Right ventricle myocardium inferior (tissue), 1 donor: ENCODE data around the gene RCAN2. TPM values are rescaled to one million over a fixed set of nuclear protein-coding genes. Genes with fewer than 3 reads are reported as not detected.
A peak's percentile ranks its signal among the peaks of the same experiment; 100 is the strongest.

Experiments
- ATAC-seq: fragments of 200-7000 bp; cut with Tn5 transposase; one replicate; pipeline ENCODE4 v1.9.1; 2020; ENCODE audit warnings: mild to moderate bottlenecking, moderate library complexity
- DNase-seq: peaks from one replicate; pipeline ENCODE4 v3.0.0; 2021; ENCODE audit errors: missing footprints
- intact Hi-C: fragments of 100-400 bp; cut with DNase I; formaldehyde crosslinking; loops from one replicate; pipeline ENCODE4 v1.11.0; 2022
- total RNA-seq: library from RNA; stranded (reverse); fragmentation: NEBNext Ultra II Directional; extraction: Animal tissue kit (Norgen Biotek cat#: 25700); gene quantifications from one replicate; pipeline ENCODE4 v1.2.1, GENCODE V29; 2021
- donor health status: DM: no; HTN: yes; CAD: no; lungs with severe emphysema.

RCAN2 gene
- total RNA-seq, 1 donor from 2014 or later: 273 TPM

GRCh38 chr6:46501136-46502089 lies 10.2 kb upstream of the RCAN2 start:
- intact Hi-C loops: no loop called here
- ATAC-seq (no peak), DNase-seq (no peak)

DNA sequence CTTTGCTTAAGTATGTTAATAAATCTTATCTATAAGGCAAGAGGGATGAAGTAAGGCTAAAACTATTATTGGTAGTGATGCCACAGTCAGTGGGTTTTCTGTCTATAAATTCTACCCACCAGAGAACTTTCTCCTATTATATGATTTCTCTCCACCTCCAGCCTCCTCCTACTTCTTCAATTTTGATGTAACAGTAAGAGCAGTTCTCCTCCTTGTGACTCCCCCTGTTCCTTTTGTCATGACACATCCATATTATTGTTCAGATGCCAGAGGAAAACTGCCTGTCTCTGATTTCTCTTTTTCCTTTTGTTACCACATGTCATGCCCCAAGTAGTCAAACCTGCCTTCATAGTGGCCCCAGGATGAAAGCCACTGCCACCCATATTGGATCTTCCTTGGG lies 9.1 kb upstream of the RCAN2 start:
- DNase-seq (no peak), ATAC-seq (no peak)
- intact Hi-C loops: no loop called here

GRCh38 chr6:46491628-46492547 lies 639 bp upstream of the RCAN2 start:
- ATAC-seq (peak; percentile 91), DNase-seq (peak; percentile 76)
- intact Hi-C loops: loop anchor here (1.0 to 5.0 kb wide), 4 partner anchors 15 to 135 kb away; no protein-coding TSS in a partner anchor

DNA sequence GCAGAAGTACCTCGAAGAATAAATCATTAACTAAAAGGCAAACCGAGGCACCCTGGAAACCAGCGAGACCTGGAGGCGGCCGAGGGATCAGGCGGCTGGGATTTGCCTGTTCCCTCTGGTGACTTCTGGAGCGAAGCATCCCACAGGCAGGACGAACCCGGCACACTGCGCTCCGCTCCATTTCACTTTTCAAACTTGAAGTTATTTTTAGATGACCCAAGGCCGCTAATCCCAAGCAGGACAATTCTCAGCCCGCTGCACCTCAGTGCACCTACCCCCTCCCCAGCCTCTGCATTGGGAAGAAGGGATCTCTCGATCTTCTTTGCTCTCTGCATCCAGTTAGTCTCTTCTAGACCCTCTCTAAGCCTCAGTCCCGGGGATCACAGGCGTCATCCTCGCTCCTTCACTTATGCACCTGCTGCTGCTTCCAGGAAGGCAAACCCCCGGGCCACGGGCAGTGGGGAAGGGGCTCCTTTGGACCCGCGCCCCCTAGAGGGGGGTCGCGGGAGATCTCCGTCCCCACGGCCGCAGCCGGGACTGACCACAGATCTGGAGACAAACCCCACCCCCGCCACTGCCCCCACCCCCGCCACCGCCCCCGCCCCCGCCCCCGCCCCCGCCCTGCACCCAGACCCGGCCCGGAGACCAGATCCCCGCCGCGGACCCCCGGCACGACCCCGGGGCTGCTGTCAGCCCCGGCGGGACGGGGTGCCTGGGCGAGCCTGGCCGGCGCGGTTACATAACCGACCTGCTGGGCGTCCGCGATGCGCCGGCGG lies 636 bp downstream of the RCAN2 start:
- DNase-seq: peak; percentile 70
- intact Hi-C loops: loop anchor here (1.0 to 5.0 kb wide), 4 partner anchors 16 to 137 kb away; no protein-coding TSS in a partner anchor
- ATAC-seq: peak; percentile 23

DNA sequence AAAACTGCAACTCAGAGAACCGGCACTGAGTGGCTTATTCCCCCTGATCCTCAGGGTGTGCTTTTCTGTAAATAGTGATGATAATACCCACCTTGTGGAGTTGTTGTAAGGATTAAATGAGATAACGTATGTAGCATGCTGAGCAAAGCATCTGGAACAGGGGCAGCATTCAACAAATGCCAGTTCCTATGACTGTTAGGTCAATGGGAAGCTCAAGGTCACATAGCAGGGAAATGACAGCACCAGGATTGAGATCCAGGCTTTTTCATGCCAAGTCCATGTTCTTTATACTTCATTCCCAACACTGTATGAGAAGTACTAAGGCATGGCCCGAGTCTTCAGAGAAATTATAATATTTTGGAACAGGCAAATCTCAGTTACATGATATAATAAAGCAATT lies 5.1 kb downstream of the RCAN2 start:
- ATAC-seq: peak; percentile 44
- intact Hi-C loops: loop anchor here (5.0 kb wide), 1 partner anchor 49 kb away; no protein-coding TSS in a partner anchor
- no peak for DNase-seq

GRCh38 chr6:46484081-46484820 lies 7.0 kb downstream of the RCAN2 start:
- intact Hi-C loops: no loop called here
- DNase-seq (peak; percentile 69), ATAC-seq (peak; percentile 82)

GRCh38 chr6:46476301-46476700 lies 14.9 kb downstream of the RCAN2 start:
- intact Hi-C loops: no loop called here
- DNase-seq: no peak
- ATAC-seq: no peak

GRCh38 chr6:46473881-46474280 lies 17.4 kb downstream of the RCAN2 start:
- DNase-seq (no peak), ATAC-seq (no peak)
- intact Hi-C loops: no loop called here

GRCh38 chr6:46472243-46472642 lies 19.0 kb downstream of the RCAN2 start:
- intact Hi-C loops: no loop called here
- no peak for ATAC-seq
- DNase-seq: no peak

DNA sequence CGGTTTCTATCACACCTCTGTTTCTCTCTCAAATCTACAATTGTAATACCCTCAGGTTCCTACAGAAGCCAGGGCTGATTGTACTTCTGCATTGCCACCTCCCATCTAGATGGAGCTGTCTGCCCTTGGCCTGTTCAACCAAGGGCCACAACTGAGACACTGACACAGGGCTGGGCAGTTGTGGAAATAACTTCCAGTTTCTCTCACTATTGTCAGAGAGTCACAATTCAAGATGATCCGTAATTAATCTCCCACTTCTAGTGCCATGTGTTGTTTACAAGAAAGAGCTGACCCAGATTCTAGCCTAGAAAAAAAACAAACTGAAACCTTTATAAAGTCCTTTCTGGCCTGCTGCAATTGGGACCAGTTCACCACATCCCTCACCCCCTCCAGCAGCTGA lies 22.2 kb downstream of the RCAN2 start:
- intact Hi-C loops: no loop called here
- DNase-seq: no peak
- ATAC-seq: no peak

- DNase-seq: no peak
- intact Hi-C loops: no loop called here
- ATAC-seq: no peak
These were observed 22.7 kb downstream of the RCAN2 start for GRCh38 chr6:46468403-46469010.

GRCh38 chr6:46466570-46466969 lies 24.7 kb downstream of the RCAN2 start:
- no peak for ATAC-seq
- intact Hi-C loops: no loop called here
- no peak for DNase-seq

DNA sequence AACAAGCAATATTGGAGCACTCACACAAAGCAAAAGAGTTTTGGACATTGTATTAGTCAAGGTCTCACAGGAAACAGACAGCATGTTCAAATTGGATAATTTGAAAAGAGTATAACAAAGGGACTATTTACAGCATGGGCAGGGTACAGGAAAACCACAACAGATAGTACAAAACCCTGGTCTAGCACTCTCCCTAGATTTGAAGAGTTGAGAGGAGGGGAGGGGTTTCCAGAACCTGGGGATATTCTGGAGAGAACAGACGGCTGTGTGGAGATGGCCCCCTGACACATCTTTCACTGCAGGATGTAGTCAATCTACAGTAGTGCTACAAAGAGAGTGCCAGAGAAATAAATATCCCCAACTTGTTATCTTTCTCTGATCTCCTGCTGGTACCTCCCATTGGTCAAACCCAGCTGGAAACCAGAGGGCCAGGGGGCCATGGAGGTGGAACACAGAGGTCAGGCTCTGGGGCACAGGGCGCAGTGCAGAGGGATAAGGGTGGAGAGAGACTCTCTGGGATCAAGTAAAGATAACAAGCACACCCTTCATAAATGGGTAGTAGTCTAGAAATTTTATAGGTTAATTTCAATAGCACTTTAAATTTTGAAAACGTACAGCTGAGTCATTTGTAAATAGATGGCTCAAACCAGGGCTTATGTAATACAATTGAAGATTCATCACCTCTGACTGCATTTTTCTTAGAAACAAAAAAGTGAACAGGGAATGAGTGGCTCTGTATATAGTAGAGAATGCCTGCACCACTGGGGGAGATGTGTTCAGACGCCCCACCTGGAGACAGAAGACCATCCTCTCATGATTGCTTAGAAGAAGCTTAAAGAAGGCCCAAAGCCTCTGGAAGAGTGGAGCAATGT lies 25.7 kb downstream of the RCAN2 start:
- ATAC-seq (no peak), DNase-seq (no peak)
- intact Hi-C loops: no loop called here

DNA sequence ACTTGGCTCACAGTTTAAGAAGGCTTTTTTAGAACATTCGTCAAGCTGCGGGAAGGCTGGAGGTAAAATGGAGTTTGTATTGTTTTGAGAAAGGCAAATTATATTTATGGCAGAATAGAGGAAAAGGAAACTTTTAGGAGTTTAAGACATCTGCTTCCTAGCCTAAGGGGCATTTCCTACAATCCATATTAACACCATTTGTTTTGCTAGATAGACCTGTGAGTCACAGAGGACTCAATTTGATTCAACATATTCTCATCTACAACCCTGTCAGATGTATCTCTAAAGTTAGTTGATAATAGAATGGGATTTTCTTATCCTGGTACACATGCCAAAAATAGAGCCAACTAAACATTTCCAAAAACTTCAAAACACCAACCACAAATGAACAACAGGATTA lies 35.0 kb downstream of the RCAN2 start:
- no peak for ATAC-seq
- no peak for DNase-seq
- intact Hi-C loops: no loop called here

- intact Hi-C loops: no loop called here
- no peak for ATAC-seq
These were observed 36.6 kb downstream of the RCAN2 start for GRCh38 chr6:46454691-46455090.

DNA sequence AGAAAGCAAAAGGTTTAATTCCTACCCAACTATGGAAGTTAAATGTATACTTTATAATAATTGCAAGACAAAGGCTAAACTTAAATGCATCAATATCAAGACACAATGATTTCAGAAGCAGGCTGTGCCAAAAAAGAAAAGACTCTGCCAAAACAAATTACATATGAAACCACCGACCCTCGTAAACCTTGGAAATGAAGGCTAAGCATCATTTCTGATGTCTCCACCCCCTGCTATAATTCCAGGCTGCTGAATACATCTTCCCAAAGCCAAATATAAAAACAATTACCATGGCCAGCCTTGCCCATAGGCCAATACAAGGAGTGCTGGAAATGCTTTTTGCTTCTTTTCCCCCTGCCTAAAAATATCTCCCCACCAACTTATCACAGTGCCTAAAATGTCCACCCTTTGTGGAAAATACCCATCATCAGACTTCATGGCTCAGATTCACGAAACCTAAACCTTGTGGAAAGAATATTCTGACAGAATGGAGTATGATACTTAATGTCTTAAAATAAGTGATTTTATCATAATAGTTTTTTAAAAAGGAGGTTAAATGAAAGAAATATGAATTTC lies 37.4 kb downstream of the RCAN2 start:
- DNase-seq (no peak), ATAC-seq (no peak)
- intact Hi-C loops: no loop called here

More at GRCh38 chr6:46454691-46455090, 36.6 kb downstream of the RCAN2 start:
- DNase-seq: no peak
